Activated naive CD4-positive, alpha-beta T cell treated with Interleukin-2 at 50 U/mL for 16 hours (primary cell): ENCODE data around the gene CDH11.

ENCODE experiments used
- DNase-seq: peaks from one replicate; pipeline ENCODE4 v3.0.0-alpha.2; 2020

CDH11 gene

DNA sequence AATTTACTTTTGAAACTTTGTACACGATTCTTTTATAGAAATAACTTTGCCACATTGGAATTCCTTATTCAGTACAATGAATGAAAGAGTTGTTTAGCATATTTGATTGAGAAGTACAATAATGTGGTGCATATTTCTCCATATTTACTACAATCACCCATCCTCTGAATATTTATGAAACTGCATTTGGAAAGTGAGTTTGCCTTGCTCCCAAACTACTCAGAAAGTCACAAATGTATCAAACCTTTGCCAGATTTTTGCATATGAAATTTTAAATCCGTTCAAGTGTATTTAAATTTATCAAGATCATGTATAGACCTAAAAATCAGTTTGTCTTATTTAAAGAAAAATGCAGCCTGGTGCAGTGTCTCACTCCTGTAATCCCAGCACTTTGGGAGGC is 148.7 kb downstream of the CDH11 start:
- DNase-seq = no peak

DNA sequence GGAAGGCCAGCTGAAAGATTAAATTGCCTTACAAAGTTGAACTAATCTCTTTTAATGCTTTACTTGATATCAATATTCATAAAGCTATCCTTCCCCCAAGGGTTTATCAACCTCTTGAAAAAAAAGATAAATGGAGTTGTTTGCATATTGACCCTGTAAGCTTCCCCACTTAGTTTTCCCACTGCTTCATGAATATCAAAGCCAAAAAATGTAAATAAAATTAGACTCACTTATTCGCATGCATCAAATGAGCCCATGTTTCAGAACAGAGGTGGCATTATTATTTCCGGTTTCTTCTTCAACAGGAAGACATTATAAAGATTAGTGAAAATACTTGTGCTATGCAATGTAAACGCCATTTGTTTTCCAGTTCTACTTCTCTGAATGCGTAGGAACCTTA is 150.7 kb downstream of the CDH11 start:
- DNase-seq = no peak

DNA sequence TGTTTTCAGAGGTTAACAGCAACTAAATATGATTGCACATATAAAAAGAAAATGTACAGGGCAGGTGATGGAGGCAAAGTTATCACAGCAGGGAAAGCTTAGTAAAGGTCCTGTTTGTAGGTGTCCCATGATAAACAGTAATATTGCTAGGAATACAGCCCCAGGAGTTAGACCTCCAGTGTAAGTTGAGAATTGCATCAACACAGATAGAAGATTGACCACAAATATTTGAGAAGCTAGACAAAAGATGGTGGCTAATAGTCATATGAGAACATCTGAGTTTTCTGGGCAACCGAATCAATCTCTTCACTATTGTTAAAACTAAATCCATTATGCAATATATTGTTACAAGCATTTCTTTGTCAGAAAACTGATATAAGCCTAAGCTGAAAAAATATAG is 152.6 kb downstream of the CDH11 start:
- DNase-seq = no peak

DNA sequence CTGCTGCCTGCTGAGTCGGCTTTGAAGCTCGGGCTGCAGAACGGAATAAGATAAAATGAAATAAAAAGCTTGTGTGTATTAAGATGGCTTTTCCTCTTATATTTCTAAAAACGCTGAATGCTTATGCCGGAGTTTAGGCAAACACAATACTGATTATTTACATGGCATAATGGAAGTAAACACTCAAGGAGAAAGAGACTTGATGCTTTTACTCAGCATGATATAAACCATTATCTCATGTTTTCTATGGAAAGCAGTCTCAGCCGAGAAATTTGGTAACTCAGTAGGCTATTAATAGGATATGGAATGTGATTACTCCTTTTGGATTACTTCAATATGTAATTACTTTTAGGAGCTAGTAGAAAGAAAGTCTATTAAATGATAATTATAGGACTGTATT is 153.3 kb downstream of the CDH11 start:
- DNase-seq = no peak

DNA sequence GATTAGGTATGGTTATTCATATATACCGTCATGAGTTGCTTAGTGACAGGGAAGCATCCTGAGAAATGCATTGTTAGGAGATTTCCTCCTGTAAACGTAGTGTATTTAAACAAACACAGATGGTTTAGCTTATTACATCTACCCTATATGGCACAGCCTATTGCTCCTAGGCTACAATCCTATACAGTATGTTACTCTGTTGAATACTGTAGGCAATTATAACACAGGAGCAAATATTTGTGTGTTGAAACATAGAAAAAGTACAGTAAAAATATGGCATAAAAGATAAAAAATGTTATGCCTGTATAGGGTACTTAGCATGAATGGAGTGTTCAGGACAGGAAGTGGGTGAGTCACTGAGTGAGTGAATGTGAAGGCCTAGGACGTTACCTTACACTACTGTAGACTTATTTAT is 157.7 kb downstream of the CDH11 start:
- DNase-seq = no peak

DNA sequence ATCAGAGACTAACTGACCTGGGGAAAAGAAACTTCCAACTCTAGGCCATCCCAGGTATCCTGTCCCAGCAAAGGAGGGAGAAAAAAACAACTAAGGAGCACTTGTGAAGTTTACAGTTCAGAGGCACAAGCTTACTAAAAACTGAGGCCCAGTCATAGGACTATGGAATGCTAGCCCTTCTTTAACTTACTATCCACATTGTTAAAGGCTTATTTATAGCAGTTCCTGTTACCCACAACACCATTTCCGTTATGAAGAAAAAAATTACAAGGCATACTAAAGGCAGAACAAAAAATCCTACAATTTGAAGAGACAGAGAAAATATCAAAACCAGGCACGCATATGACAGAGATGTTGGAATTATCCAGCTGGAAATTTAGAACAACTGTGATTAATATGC is 159.1 kb downstream of the CDH11 start:
- DNase-seq = no peak

DNA sequence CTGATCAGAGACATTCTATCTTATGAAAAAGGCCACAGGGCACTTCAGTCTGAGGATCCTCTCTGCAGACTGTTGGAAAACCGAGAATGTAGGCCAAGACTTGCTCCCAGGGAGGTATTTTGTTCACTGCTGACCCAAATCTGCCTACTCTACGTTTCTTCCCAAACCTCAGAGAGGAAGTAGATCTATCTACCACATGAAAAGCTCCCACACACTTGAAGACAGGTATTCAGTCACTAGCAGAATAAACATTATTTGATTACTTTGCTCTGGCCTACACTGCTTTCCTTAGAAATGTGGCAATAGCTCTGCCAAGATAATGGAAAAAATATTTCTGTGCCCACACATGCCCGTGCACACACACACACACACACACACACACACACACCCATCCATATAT is 164.6 kb downstream of the CDH11 start:
- DNase-seq = no peak

DNA sequence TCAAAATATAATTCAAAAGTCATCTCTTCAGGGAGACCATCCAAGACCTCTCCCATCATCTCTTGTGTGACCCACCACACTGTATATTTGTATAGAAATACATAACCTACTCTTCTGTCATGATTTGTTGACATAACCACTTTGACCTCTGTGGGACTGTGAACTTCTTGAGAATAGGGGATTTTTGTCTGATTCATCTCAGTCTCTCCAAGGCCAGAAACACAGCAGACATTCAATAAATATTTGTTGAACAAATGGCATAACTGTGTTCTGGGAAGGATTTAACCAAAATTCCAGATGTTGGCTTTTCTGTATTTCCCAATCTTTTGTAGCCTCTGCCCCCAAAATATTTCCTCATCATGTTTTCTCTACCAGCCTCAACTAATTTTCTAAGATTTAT is 169.7 kb downstream of the CDH11 start:
- DNase-seq = no peak

DNA sequence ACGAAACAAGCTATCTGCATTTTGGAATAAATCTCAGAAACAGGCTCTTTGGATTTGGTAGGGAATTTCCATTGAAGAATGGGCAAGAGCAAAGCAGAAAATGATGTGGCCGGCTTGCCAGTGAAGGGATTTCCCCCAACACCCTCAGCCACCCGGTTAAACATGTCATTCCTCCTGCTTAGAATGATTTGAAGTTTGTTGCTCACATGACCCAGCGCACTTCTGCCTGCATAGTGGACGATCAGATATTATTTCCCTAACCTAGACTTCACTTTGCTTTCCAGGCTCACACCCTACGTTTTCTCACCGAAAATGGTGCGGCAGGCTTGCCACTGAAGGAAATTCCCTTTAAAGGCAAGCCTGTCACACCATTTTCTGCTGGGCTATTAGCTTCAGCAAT is 170.7 kb downstream of the CDH11 start:
- no peak for DNase-seq

DNA sequence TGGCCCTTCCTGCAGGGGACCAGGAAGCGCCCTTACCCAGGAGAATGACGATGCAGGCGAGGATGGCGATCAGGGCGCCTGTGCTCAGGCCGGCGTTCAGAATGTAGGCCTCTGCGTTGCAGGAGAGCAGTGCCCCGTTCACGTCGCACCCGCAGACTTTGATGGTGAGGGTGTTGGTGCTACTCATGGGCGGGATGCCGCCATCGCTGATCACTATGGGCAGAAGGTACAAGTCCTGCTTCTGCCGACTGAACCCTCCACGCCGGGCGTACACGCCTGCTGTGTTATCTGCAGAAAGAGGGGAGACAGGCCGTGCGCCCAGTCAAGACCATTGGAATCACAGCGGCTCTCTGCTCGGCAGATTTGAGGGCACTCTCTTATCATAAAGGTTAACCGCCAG is 171.1 kb downstream of the CDH11 start:
- no peak for DNase-seq

DNA sequence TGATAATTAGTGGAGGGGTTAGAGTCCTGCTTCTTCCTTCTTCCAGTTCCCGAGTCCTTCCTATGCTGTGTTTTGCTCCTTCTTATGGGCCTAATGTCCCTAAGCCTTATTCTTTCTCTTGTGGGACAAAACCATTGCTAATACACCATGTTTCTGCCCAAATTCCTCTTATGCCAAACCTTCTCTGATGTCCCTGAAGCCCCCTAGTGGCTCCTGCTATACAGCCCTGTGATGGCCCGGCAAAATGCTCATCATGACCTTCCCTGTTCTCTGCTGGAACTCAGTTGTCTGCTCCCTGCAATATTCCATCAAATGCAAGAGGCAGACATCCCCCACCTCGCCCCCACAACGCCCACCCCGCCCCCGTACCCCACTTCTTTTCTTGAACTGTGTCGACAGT is 171.6 kb downstream of the CDH11 start:
- DNase-seq = no peak

DNA sequence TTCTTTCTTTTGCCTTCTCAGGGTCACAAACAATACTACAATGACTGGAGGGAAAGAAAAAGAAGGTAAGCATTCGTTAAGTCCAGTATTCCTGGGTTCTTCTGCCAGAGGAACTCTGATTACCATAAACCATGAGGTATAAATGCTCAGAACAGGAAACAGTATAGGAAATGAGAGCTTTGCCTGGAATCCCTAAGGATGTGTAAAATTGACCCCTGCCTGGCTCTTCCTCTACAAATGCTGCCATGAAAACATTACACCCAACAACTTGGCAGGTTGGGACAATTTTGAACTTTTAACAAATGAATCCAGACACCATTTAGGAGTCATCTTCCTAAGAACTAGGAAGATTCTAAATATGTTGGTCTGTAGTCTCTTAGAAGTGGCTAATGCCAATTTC is 173.8 kb downstream of the CDH11 start:
- no peak for DNase-seq

DNA sequence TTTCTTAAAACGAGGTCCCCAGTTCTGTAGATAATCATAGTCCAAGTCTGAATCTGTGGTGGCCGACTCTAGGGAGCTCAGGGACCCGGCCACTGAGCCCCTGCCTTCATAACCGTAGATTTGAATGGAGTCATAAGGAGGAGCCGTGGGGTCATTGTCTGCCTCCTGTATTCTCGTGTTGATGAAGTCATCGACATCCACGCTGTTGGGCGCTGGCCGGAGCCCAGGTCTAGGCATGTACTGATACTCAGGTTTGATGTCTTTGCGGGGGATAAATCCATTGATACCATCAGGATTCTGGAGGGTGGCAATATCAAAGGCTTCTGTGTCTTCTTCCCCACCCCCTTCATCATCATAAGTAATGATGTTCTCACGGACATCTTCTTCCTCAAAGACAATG is 174.2 kb downstream of the CDH11 start:
- no peak for DNase-seq

DNA sequence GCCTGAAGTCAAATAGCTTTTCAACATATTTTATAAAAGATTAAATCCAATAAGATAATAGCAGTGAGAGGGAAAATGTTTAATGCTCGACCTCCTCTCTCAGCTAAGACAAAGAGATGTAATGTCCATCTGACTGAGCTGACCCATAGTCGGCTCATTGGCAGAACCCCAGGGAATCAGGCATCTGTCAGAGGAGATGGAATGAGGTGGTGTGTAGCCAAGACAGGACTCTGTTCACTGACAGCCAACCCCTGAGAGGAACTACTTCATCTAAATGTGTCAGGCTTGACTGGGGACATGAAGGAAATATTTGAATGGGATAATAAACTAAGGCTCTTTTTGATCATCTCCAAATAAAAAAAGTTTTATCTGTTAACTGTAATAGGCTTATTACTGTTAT is 188.0 kb downstream of the CDH11 start:
- DNase-seq = no peak

DNA sequence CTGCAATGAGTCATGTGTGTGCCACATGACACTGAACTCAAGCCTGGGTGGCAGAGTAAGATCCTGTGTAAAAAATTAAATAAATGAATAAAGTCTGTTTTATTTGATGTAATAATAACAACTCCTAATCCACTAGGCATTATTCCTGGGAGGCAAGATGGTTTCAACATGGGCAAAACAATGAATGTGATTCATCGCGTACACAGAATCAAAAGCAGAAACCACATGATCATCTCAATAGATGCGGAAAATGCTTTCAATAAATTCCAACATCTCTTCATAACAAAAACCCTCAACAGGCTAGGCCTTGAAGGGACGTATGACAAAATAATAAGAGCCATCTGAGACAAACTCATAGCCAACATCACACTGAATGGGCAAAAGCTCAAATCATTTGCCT is 195.4 kb downstream of the CDH11 start:
- no peak for DNase-seq

DNA sequence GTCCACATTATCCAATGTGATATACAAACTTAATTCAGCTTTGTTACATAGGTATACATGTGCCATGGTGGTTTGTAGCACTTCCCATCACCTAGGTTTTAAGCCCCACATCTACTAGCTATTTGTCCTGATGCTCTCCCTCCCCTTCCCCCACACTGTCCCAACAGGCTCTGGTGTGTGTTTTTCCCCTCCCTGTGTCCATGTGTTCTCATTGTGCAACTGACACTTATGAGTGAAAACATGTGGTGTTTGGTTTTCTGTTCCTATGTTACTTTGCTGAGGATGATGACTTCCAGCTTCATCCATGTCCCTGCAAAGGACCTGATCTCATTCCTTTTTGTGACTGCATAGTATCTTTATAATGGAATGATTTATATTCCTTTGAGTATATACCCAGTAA is 196.7 kb downstream of the CDH11 start:
- DNase-seq = no peak

DNA sequence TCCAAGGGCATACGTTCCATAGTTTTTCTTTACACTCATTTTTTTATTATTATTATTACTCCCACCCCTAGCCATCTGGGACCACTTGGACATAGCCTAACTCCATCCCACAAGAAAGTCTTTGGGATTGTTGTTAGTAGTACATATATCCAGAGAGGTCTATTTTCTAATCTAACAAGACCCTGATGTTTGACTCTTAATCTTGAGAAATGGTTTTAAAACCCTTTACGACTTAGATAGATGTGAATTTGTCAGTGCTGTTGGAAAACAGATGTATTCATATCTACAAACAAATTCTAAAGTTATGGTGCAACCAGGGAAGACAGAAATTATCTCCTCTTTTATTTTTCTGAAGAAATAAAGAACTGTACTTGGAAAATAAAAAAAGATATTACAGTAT is 197.8 kb downstream of the CDH11 start:
- no peak for DNase-seq

DNA sequence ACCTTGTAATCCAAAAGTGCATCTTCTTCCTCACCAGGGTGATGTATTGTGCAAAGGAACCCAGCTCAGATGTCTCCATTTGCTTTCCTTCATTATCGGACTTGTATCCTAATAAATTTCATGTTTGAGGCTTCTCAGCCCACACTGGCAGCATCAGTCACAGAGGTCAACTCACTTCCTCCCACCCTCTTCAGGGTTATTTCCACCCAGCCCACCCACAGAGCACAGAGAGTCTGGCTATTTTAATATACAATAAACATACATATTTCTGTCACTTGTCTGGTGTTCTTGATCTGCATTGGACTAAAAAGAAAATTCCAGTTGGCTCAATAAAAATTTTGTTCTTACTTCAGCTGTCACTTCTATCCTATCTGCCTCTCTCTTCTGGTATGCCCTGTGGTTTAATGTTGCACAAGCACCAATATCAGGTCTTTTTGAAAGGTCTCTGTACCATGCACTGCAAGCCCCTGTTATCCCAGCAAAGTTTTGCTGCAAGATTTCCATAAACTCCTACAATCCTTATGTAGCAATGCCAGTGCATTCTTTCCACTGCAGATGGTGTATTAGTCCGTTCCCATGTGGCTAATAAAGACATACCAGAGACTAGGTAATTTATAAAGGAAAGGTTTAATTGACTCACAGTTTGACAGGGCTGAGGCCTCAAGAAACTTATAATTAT is 201.8 kb downstream of the CDH11 start:
- DNase-seq = no peak

DNA sequence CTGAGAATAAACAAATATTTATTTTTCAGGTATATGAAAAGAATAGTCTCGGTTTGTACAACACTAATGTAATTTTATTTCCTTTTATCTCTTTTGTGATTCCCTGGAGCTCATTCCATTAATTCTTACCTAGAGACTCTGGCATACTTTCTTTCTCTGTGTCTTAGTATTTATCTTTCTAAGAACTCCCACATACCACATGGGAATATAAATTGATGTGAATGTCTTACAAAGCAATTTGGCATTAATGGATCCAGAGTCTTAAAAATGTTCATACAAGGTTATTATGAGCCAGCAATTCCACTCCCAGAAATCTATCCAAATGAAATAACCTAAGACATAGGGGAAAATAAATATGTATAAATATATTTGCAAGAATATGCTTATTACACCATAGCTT is 202.7 kb downstream of the CDH11 start:
- no peak for DNase-seq

DNA sequence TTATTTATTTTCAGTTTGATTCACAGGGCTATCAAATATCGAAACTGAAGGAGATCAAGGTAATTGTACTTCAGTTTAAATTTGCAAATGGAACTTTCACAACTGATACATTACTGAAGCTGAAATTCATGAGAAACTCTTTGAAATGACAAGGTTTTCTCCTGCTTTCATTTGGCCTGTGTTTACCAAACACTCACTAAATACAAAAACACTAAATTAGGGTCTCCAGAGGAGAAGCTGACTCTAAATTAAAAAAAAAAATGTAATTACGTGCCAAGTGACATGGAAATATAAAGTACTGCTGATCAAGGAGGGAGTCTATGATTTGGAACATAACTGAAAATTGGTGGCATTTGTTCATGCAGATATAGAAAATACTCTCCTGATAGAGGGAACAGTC is 205.8 kb downstream of the CDH11 start:
- no peak for DNase-seq

DNA sequence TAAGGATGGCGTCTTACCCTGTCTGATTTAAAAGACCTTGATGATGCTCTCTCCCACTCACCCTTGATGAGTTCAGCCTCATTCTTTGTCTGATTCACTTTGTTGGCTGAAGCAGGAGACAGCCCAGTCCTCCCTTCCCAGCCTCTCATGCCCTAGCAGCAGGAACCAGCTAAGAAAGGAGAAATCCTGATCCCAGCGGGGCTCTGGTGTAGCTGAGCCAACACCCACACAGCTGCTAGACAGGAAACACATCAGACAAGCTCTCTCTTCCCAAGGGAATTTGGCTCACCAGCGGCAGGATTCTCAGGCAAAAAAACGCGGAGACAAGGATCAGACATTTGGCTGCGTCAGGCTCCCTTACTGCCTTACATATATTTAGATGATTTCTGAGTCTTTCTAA is 211.5 kb downstream of the CDH11 start:
- DNase-seq = no peak

DNA sequence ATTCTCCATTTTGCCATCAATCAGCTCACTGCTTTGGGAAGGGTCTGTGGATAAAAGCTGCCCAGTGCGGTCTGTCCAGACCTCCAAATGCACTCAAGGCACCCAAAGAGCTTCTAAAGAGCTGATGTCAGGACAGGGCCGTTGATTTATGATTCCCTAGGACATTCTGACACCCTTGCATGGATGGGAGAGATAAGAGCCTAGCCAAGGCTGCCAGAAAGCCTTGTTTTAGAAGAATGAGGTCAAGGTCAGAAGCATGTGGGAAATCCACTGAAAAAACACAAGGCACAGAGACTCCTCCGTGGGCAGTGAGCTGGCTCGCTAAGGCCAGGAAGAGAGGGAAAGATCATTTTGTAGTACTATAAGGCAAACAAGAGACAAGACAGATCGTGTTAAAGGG is 214.0 kb downstream of the CDH11 start:
- DNase-seq = no peak

DNA sequence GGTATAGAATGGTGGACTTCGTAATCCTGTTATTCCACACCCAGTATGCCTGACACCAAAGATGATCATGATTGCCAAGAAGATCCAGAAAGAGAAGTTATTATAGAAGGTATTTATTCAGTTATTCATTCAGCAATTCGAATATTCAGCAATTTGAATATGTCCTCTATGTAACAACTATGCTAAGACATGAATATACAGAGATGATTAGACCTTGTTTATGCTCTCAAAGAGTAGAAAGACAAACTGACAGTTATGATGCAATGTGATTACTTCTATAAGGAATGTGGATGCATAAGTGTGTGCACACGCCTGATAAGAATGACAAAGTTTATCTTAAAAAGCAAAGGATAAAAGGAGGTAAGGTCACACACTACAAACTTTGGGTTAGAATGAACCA is 218.1 kb downstream of the CDH11 start:
- DNase-seq = no peak

DNA sequence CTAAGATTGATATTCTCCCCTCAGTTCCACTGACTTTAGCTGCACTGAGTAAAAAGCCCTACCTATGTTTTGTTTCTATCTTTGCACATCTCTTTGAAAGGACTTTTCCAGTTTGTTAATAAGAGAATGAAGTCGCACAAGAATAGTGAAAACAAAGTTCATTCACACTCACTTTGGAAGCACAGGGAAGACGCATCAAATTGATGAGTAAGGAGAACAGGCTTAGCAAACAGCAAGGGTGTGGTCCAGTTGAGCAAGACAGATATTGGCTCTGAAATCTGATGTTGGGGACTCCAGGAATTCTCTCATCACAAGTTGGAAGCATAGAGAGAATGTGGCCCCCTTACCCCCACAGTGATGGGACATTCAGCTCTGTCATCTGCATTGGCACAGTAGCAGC is 221.3 kb downstream of the CDH11 start:
- no peak for DNase-seq

DNA sequence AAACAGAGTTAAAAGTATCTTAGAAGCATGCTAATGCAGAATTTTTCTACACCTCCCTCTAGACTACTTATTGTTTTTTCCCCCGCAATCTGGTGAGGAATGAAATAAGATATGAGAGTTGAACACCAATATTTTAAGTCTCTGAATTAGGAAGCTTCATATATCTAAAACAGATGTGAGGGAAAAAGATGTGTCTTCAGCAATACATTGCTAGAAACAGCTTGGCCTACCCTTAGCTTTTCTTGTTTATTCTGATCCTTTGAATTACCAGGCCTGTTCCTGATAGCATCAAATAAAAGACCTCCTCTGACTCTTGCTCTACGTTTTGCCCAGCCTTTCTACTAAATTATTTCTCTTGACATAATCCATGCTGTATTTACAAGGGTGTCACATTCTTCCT is 221.8 kb downstream of the CDH11 start:
- no peak for DNase-seq

DNA sequence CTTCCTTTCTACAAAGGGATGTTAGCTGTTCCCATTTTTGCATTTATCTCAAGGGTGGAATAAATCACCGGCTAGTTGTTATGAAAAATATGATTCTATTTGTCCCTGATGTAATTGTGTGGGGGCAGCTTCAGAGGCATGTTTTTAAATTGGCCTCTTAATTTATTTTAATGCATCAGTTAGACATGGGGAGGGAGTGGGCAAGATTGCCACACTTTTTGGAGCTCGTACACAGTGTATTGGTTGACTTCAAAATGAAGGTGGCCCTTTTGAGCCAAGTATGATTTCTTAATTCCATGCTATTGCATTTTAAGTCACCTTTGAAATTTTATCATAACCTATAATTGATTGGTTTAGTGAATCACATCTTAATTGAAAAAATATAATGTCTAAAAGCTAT is 223.7 kb downstream of the CDH11 start:
- no peak for DNase-seq
